ENCODE measurements around the gene APLNR.

GRCh38 chr11:57202281-57202680, 34.8 kb downstream of the APLNR start:
- no peak for TF ChIP-seq CTCF (IDR thresholded peaks at IDR 0.05)
- TF ChIP-seq POLR2A (IDR thresholded peaks at IDR 0.05), result no peak

All from right lobe of liver (tissue), 4 donors.